ENCODE data around the gene AKAP6.

AKAP6 gene

GRCh38 chr14:32677129-32677780 lies 348.2 kb downstream of the AKAP6 start:
- no peak overlapping the region for H3K4me3 ChIP-seq (ENCODE audit: low read length)
- no peak overlapping the region for H3K27ac ChIP-seq (ENCODE audit: low read depth, low read length)
- no peaks in the 10 kb centered on the region for H3F3A ChIP-seq (ENCODE audit: control insufficient read depth, insufficient read depth)
- TF ChIP-seq EZH2phosphoT487 (IDR thresholded peaks at IDR 0.05; ENCODE audit: borderline replicate concordance, low read length) (no peak), CTCF (IDR thresholded peaks at IDR 0.05; ENCODE audit: low read depth, low read length, poor library complexity, severe bottlenecking) (no peak)
- H3K4me1 ChIP-seq (ENCODE audit: control insufficient read depth, low read length), result no peaks in the 10 kb centered on the region
- no peaks in the 10 kb centered on the region for H3K9me3 ChIP-seq (ENCODE audit: control insufficient read depth, insufficient read depth, low read length)
- no peaks in the 10 kb centered on the region for H3K9me2 ChIP-seq (replicated peaks; ENCODE audit: control insufficient read depth, low read length)
- no peaks in the 10 kb centered on the region for H3K27me3 ChIP-seq (ENCODE audit: control insufficient read depth, low read length)
- H3K36me3 ChIP-seq (ENCODE audit: control insufficient read depth, low read length), result no peaks in the 10 kb centered on the region
- H3K79me2 ChIP-seq (ENCODE audit: control insufficient read depth, low read length), result no peaks in the 10 kb centered on the region
- H3K4me2 ChIP-seq (ENCODE audit: low read length), result no peak overlapping the region
- no peaks in the 10 kb centered on the region for H4K20me1 ChIP-seq (ENCODE audit: control insufficient read depth, insufficient read depth, low read depth, low read length)

- Histone ChIP-seq H3K9me3 (ENCODE audit: control insufficient read depth, insufficient read depth, low read length) (no peaks in the 10 kb centered on the region), H3K36me3 (ENCODE audit: control insufficient read depth, low read length) (no peaks in the 10 kb centered on the region), H3K4me2 (ENCODE audit: low read length) (no peak overlapping the region), H3K79me2 (ENCODE audit: control insufficient read depth, low read length) (no peaks in the 10 kb centered on the region), H3F3A (ENCODE audit: control insufficient read depth, insufficient read depth) (no peaks in the 10 kb centered on the region), H3K27me3 (ENCODE audit: control insufficient read depth, low read length) (no peaks in the 10 kb centered on the region), H3K4me3 (ENCODE audit: low read length) (no peak overlapping the region), H3K4me1 (ENCODE audit: control insufficient read depth, low read length) (no peaks in the 10 kb centered on the region), H3K9me2 (replicated peaks; ENCODE audit: control insufficient read depth, low read length) (no peaks in the 10 kb centered on the region), H4K20me1 (ENCODE audit: control insufficient read depth, insufficient read depth, low read depth, low read length) (no peaks in the 10 kb centered on the region), H3K27ac (ENCODE audit: low read depth, low read length) (no peak overlapping the region)
- TF ChIP-seq EZH2phosphoT487 (IDR thresholded peaks at IDR 0.05; ENCODE audit: borderline replicate concordance, low read length), result no peak
- no peak for TF ChIP-seq CTCF (IDR thresholded peaks at IDR 0.05; ENCODE audit: low read depth, low read length, poor library complexity, severe bottlenecking)
Observed at GRCh38 chr14:32678088-32678487, 349.0 kb downstream of the AKAP6 start.

GRCh38 chr14:32679927-32680612 lies 351.0 kb downstream of the AKAP6 start:
- Histone ChIP-seq H3K4me1 (ENCODE audit: control insufficient read depth, low read length) (no peaks in the 10 kb centered on the region), H4K20me1 (ENCODE audit: control insufficient read depth, insufficient read depth, low read depth, low read length) (no peaks in the 10 kb centered on the region), H3K36me3 (ENCODE audit: control insufficient read depth, low read length) (no peaks in the 10 kb centered on the region), H3K4me2 (ENCODE audit: low read length) (no peak overlapping the region), H3K79me2 (ENCODE audit: control insufficient read depth, low read length) (no peaks in the 10 kb centered on the region), H3F3A (ENCODE audit: control insufficient read depth, insufficient read depth) (no peaks in the 10 kb centered on the region), H3K9me2 (replicated peaks; ENCODE audit: control insufficient read depth, low read length) (no peaks in the 10 kb centered on the region), H3K27me3 (ENCODE audit: control insufficient read depth, low read length) (no peaks in the 10 kb centered on the region), H3K9me3 (ENCODE audit: control insufficient read depth, insufficient read depth, low read length) (no peaks in the 10 kb centered on the region), H3K4me3 (ENCODE audit: low read length) (no peak overlapping the region), H3K27ac (ENCODE audit: low read depth, low read length) (no peak overlapping the region)
- TF ChIP-seq EZH2phosphoT487 (IDR thresholded peaks at IDR 0.05; ENCODE audit: borderline replicate concordance, low read length) (no peak), CTCF (IDR thresholded peaks at IDR 0.05; ENCODE audit: low read depth, low read length, poor library complexity, severe bottlenecking) (no peak)
